H1 (cell line): ENCODE measurements around the gene PC. TPM values are rescaled to one million over a fixed set of nuclear protein-coding genes. Genes with fewer than 3 reads are reported as not detected.
A peak's percentile ranks its signal among the peaks of the same experiment; 100 is the strongest.

Source experiments
- BACH1 ChIP-seq: IDR thresholded peaks from 2 replicates; pipeline ENCODE4 v1.6.1; 2012; ENCODE audit warnings: low read length, improper control_type of control experiment
- BCL11A ChIP-seq, 2 experiments: IDR thresholded peaks; one replicate each; pipeline ENCODE4 v1.6.1; 2011; ENCODE audit warnings: low read depth in 2 of 2, low read length in 2 of 2, mild to moderate bottlenecking in 2 of 2
- CHD2 ChIP-seq: IDR thresholded peaks from 2 replicates; pipeline ENCODE4 v1.6.1; 2012; ENCODE audit warnings: low read length, improper control_type of control experiment
- CREB1 ChIP-seq: IDR thresholded peaks from 2 replicates; pipeline ENCODE4 v1.6.1; 2012; ENCODE audit warnings: inconsistent platforms
- EP300 ChIP-seq, 2 experiments: IDR thresholded peaks; 1 replicate in 1 of 2; 2 replicates in 1 of 2; pipeline ENCODE4 v1.6.1; 2011 to 2012; ENCODE audit warnings: low read depth in 2 of 2, low read length in 2 of 2, mild to moderate bottlenecking in 2 of 2, borderline replicate concordance in 1 of 2, inconsistent platforms in 1 of 2, moderate library complexity in 1 of 2
- FOSL1 ChIP-seq: IDR thresholded peaks from 2 replicates; pipeline ENCODE4 v1.6.1; 2011; ENCODE audit warnings: mild to moderate bottlenecking, low read depth, low read length, moderate library complexity; ENCODE audit not compliant: insufficient read depth
- KDM5A ChIP-seq: fragments of 200-600 bp; IDR thresholded peaks from 2 replicates; pipeline ENCODE4 v1.7.1; 2012; ENCODE audit warnings: mild to moderate bottlenecking, low read length, inconsistent platforms, mixed read lengths
- POLR2A ChIP-seq, 2 experiments: IDR thresholded peaks; 1 replicate in 1 of 2; 2 replicates in 1 of 2; pipeline ENCODE4 v1.6.1; 2011; ENCODE audit warnings: low read depth in 2 of 2, low read length in 2 of 2, mild to moderate bottlenecking in 2 of 2; ENCODE audit errors: control extremely low read depth in 1 of 2
- RBBP5 ChIP-seq: IDR thresholded peaks from 2 replicates; pipeline ENCODE4 v1.7.1; 2012; ENCODE audit warnings: low read depth, mild to moderate bottlenecking, inconsistent platforms, low read length, moderate library complexity, borderline replicate concordance
- polyA plus RNA-seq, 7 experiments: library from polyadenylated mRNA; depleted of rRNA in 3 of 7; stranded (reverse) in 5 of 7; unstranded in 2 of 7; fragments of >200 nt in 5 of 7; fragments of 200-250 nt in 2 of 7; gene quantifications; 1 replicate in 5 of 7; 2 replicates in 1 of 7; 4 replicates in 1 of 7; pipeline versions ENCODE4 v1.2.1 to v1.2.3, GENCODE V29; 2011 to 2013; ENCODE audit warnings: missing spikeins in 2 of 7, mixed read lengths in 2 of 7
- total RNA-seq: library from RNA; stranded (reverse); fragmentation: NEBNext Ultra II Directional; extraction: Animal tissue kit (Norgen Biotek cat#: 25700); gene quantifications from 2 replicates; pipeline ENCODE4 v1.2.1, GENCODE V29; 2021
- TF ChIP-seq, protein P1 (sequence below): IDR thresholded peaks from 2 replicates; pipeline ENCODE4 v1.6.1; 2012; ENCODE audit warnings: inconsistent platforms
- TF ChIP-seq, protein P2 (sequence below), 3 experiments: IDR thresholded peaks; 1 replicate in 2 of 3; 2 replicates in 1 of 3; pipeline versions ENCODE4 v1.5.1 to v1.6.1; 2011; ENCODE audit warnings: low read length in 3 of 3, mild to moderate bottlenecking in 3 of 3, inconsistent platforms in 2 of 3, low read depth in 1 of 3, moderate library complexity in 1 of 3; ENCODE audit not compliant: insufficient read depth in 1 of 3; ENCODE audit errors: control extremely low read depth in 1 of 3

PC gene
- total and polyA plus RNA-seq, 2 of the 8 experiments (the other 6 are each of a cell fraction or from before 2014, with no cell fraction given), result 11.5 to 27.5 TPM

DNA sequence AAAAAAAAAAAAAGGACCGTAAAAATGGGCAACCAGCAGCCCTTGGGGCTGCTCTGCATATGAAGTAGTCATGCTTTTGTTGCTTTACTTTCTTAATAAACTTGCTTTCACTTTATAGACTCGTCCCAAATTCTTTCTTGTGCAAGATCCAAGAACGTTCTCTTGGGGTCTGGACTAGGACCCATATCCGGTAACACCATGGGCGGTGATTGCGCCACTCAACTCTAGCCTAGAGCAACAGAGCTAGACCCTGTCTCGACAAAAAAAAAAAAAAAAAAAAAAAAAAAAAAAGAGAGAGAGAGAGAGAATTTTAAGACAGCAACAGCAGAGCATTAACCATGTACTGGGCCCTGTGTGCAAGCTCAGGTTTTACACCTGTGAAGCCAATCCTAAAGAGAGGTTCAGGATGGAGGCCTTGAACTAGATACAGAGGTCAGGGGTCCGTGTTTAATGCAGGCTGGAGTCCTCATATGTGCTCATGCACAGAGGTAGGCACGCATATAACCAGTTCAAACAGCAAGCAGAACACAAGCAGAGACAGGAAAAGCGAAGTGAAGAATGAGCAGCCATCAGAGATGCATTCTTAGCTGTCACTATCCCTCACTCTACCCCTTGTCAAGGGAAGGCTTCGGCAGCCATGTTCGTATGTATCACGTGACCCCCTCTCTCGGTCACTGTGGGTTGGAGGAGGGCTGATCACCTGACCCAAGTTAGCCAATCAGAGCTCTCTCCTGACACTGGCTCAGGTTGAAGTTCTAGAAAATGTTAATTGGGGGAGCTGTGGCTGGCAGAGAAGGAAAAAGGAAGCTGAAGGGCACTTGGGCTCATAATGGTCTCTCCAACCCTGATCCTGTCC lies 48.1 kb upstream of the PC start (continued):
- no peak for TF ChIP-seq EP300 (IDR thresholded peaks at IDR 0.05; ENCODE audit: borderline replicate concordance in 1 of 2, low read depth in 2 of 2, low read length in 2 of 2)
- TF ChIP-seq CHD2, result no peak
- TF ChIP-seq CREB1, result no peak
- no peak for TF ChIP-seq RBBP5
- no peak for TF ChIP-seq BCL11A (IDR thresholded peaks at IDR 0.05; ENCODE audit: low read depth in 2 of 2, low read length in 2 of 2)
- TF ChIP-seq POLR2A (IDR thresholded peaks at IDR 0.05; ENCODE audit: control extremely low read depth in 1 of 2, low read depth in 2 of 2, low read length in 2 of 2), result peak in 1 of 2 experiments; percentile 42; a peak in 1 of 3 replicates
- no peak for TF ChIP-seq BACH1
- TF ChIP-seq KDM5A, result peak; percentile 69; the same call in 1 of the 2 replicates
- TF ChIP-seq, protein P1, sequence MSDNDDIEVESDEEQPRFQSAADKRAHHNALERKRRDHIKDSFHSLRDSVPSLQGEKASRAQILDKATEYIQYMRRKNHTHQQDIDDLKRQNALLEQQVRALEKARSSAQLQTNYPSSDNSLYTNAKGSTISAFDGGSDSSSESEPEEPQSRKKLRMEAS, result peak; percentile 53; the same call in 1 of the 2 replicates
- no peak for TF ChIP-seq FOSL1
- TF ChIP-seq, protein P2, sequence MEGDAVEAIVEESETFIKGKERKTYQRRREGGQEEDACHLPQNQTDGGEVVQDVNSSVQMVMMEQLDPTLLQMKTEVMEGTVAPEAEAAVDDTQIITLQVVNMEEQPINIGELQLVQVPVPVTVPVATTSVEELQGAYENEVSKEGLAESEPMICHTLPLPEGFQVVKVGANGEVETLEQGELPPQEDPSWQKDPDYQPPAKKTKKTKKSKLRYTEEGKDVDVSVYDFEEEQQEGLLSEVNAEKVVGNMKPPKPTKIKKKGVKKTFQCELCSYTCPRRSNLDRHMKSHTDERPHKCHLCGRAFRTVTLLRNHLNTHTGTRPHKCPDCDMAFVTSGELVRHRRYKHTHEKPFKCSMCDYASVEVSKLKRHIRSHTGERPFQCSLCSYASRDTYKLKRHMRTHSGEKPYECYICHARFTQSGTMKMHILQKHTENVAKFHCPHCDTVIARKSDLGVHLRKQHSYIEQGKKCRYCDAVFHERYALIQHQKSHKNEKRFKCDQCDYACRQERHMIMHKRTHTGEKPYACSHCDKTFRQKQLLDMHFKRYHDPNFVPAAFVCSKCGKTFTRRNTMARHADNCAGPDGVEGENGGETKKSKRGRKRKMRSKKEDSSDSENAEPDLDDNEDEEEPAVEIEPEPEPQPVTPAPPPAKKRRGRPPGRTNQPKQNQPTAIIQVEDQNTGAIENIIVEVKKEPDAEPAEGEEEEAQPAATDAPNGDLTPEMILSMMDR (IDR thresholded peaks at IDR 0.05; ENCODE audit: control extremely low read depth in 1 of 3, insufficient read depth in 1 of 3, low read depth in 1 of 3, low read length in 3 of 3), result no peak
